HG03159 (cell line): ENCODE data around the gene SLC26A5.
A peak's percentile ranks its signal among the peaks of the same experiment; 100 is the strongest.
"Not testable (repeated sequence)": the region's sequence is repeated elsewhere in the genome, so short reads cannot be mapped to it uniquely, and the experiment has no call there.

Experiments
- ATAC-seq: cut with Tn5 transposase; IDR thresholded peaks from one replicate; pipeline ENCODE4 v1.9.1; 2021; ENCODE audit warnings: mild to moderate bottlenecking, moderate library complexity; ENCODE audit not compliant: unreplicated experiment

The SLC26A5 gene

GRCh38 chr7:103446049-103446520 is at the start of gene SLC26A5:
Gene SLC26A5, minus strand, starts transcription at chr7:103446207. Its CDS starts 24,693 bp downstream, at chr7:103421514.
- ATAC-seq, result peak; percentile 53

GRCh38 chr7:103487419-103487818 is 41.4 kb upstream of the SLC26A5 start:
- no peak for ATAC-seq

- ATAC-seq, result not testable (repeated sequence)
These were observed 40.9 kb upstream of the SLC26A5 start for GRCh38 chr7:103486873-103487272.

GRCh38 chr7:103480771-103481170 is 34.8 kb upstream of the SLC26A5 start:
- ATAC-seq, result no peak

GRCh38 chr7:103474956-103475355 is 28.9 kb upstream of the SLC26A5 start:
- ATAC-seq, result no peak

- no peak for ATAC-seq
These were observed 23.3 kb upstream of the SLC26A5 start for GRCh38 chr7:103469095-103469948.

GRCh38 chr7:103466814-103467213 is 20.8 kb upstream of the SLC26A5 start:
- no peak for ATAC-seq

GRCh38 chr7:103462358-103462757 is 16.4 kb upstream of the SLC26A5 start:
- no peak for ATAC-seq

- peak; percentile 83 for ATAC-seq
These were observed 1.3 kb upstream of the SLC26A5 start for GRCh38 chr7:103447073-103447960.

GRCh38 chr7:103445228-103446048 is 569 bp downstream of the SLC26A5 start:
- peak; percentile 6 for ATAC-seq

GRCh38 chr7:103439661-103440060 is 6.3 kb downstream of the SLC26A5 start:
- no peak for ATAC-seq

- no peak for ATAC-seq
These were observed 8.4 kb downstream of the SLC26A5 start for GRCh38 chr7:103437623-103438022.

GRCh38 chr7:103432712-103433111 is 13.3 kb downstream of the SLC26A5 start:
- ATAC-seq, result no peak

- ATAC-seq, result no peak
These were observed 20.8 kb downstream of the SLC26A5 start for GRCh38 chr7:103425177-103425576.

GRCh38 chr7:103423467-103424179 is 22.4 kb downstream of the SLC26A5 start:
- no peak for ATAC-seq

GRCh38 chr7:103420857-103421384 is 25.1 kb downstream of the SLC26A5 start:
- ATAC-seq, result no peak

GRCh38 chr7:103418241-103418640 is 27.8 kb downstream of the SLC26A5 start:
- no peak for ATAC-seq

- no peak for ATAC-seq
These were observed 32.6 kb downstream of the SLC26A5 start for GRCh38 chr7:103413407-103413806.

- ATAC-seq, result no peak
These were observed 33.9 kb downstream of the SLC26A5 start for GRCh38 chr7:103412151-103412550.
